DOHH2 (cell line): Measurements from ENCODE around the gene CADPS2.

Source experiments
- CTCF ChIP-seq: fragments of 200-600 bp; sonication (generic); IDR thresholded peaks from one replicate; pipeline ENCODE4 v1.5.1; 2014; ENCODE audit warnings: antibody characterized with exemption, mild to moderate bottlenecking, low read depth, low read length; ENCODE audit not compliant: poor library complexity, severe bottlenecking
- EZH2phosphoT487 ChIP-seq: fragments of 200-600 bp; sonication (generic); IDR thresholded peaks from 2 replicates; pipeline ENCODE4 v1.6.1; 2017; ENCODE audit warnings: borderline replicate concordance, mild to moderate bottlenecking, antibody characterized with exemption, low read length, moderate library complexity, mixed read lengths

GRCh38 chr7:122425731-122426130, 460.5 kb downstream of the CADPS2 start:
- TF ChIP-seq CTCF (no peak), EZH2phosphoT487 (no peak)
